ENCODE data around the gene CD164L2. TPM values are rescaled to one million over a fixed set of nuclear protein-coding genes. Genes with fewer than 3 reads are reported as not detected.

CD164L2 gene
- total RNA-seq, 1 donor from 2014 or later: 0.41 TPM

DNA sequence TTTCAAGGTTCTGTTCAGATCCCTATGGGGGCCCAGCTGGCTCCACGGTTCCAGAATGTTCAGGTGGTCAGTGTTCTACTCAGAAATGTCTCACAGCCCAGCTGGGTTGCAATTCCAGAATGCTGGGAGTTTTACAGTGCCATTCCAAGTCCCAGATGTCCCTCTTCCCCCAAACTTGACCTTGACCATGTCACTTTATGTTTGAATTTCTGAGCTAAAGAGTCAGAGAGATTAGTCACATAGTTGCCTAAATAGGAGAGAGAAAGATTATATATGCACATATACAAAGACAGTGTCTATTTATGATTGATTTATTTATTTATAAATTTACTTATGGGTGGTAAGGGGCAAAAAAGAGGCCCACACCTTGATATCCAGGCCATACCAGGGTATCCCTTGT is 11.8 kb upstream of the CD164L2 start:
- H3K9me3 Mint-ChIP-seq: no peaks in the 10 kb centered on the region
- peak overlapping the region; percentile 56 for H3K27ac Mint-ChIP-seq
- no peak for DNase-seq (ENCODE audit: extremely low spot score, unreplicated experiment)
- peak overlapping the region; percentile 49 for H3K4me3 Mint-ChIP-seq
- peaks cover 10% of the 10 kb centered on the region for H3K27me3 Mint-ChIP-seq
- no peak for TF ChIP-seq CTCF (conservative IDR thresholded peaks at IDR 0.05)
- no peaks in the 10 kb centered on the region for H3K36me3 Mint-ChIP-seq
- peaks cover 33% of the 10 kb centered on the region for H3K4me1 Mint-ChIP-seq (ENCODE audit: unreplicated experiment)

- Mint-ChIP-seq H3K9me3 (no peaks in the 10 kb centered on the region), H3K36me3 (no peaks in the 10 kb centered on the region), H3K4me3 (peak overlapping the region; percentile 45), H3K4me1 (ENCODE audit: unreplicated experiment) (peaks cover 31% of the 10 kb centered on the region), H3K27me3 (peaks cover 10% of the 10 kb centered on the region), H3K27ac (peak overlapping the region; percentile 56)
- DNase-seq (ENCODE audit: extremely low spot score, unreplicated experiment): no peak
- no peak for TF ChIP-seq CTCF (conservative IDR thresholded peaks at IDR 0.05)
Measured at GRCh38 chr1:27394282-27394658, 11.1 kb upstream of the CD164L2 start.

DNA sequence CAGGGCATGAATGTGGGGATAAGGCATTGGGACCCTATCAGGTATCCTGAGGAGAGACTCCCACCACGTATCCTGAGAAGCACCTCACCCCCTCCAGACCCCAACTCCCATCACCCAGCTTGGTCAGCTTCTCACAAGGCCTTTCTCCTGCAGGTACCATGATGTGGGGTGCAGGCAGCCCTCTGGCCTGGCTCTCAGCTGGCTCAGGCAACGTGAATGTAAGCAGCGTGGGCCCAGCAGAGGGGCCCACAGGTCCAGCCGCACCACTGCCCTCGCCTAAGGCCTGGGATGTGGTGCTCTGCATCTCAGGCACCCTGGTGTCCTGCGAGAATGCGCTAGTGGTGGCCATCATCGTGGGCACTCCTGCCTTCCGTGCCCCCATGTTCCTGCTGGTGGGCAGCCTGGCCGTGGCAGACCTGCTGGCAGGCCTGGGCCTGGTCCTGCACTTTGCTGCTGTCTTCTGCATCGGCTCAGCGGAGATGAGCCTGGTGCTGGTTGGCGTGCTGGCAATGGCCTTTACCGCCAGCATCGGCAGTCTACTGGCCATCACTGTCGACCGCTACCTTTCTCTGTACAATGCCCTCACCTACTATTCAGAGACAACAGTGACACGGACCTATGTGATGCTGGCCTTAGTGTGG is 10.6 kb upstream of the CD164L2 start:
- H3K4me3 Mint-ChIP-seq: peak overlapping the region; percentile 86
- DNase-seq (ENCODE audit: extremely low spot score, unreplicated experiment): no peak
- peaks cover 26% of the 10 kb centered on the region for H3K4me1 Mint-ChIP-seq (ENCODE audit: unreplicated experiment)
- H3K9me3 Mint-ChIP-seq: no peaks in the 10 kb centered on the region
- no peak for TF ChIP-seq CTCF (conservative IDR thresholded peaks at IDR 0.05)
- H3K27ac Mint-ChIP-seq: peak overlapping the region; percentile 56
- H3K36me3 Mint-ChIP-seq: no peaks in the 10 kb centered on the region
- H3K27me3 Mint-ChIP-seq: peaks cover 10% of the 10 kb centered on the region

DNA sequence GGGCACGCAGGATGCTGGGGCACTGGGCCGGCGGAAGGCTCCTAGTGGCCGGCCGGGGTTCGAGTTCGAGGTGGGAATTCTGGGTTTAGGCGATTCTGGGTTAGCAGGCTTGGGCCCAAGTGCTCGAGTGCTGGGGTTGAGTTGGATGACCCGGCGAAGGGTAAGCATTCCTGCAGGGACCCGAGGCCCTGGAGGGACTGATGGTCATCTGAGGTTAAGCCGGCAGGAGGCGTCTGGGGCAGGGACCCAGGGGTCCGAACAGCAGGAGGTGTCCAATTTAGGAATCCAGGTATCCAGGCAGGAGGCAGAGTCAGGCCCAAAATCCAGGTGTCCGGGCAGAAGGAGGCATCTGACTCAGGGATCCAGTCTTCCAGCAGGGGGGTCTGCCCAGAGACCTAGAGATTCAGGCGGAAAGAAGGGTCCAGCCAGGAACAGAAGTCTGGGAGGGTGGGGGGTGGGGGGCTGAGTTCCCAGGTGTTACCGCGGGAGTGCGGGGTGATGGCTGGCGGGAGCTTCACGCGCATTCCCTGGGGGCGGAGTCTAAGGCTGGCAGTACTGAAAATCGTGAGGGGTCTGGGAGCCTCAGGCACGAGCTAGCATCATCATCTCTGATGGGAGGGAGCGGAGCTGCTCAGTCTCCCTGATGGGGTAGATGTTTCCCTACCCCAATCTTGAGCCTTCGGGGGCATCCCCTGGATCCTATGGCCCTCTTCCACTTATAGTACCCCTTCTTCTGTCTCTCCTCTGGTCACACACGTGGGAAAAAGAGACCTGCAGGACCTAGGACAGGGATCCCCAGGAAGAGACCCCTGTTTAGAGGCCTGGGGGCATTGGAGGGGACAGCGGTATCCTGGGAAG is 9.9 kb upstream of the CD164L2 start:
- Mint-ChIP-seq H3K4me1 (ENCODE audit: unreplicated experiment) (peaks cover 26% of the 10 kb centered on the region), H3K27ac (peak overlapping the region; percentile 70), H3K4me3 (peak overlapping the region; percentile 86), H3K9me3 (no peaks in the 10 kb centered on the region), H3K27me3 (peaks cover 13% of the 10 kb centered on the region), H3K36me3 (no peaks in the 10 kb centered on the region)
- no peak for DNase-seq (ENCODE audit: extremely low spot score, unreplicated experiment)
- TF ChIP-seq CTCF (conservative IDR thresholded peaks at IDR 0.05): peak; percentile 54

GRCh38 chr1:27392096-27392777 is 9.1 kb upstream of the CD164L2 start, which contains the start of gene GPR3:
TSS of gene GPR3 (plus strand) at chr1:27392622. CDS start at chr1:27393799, 1,177 bp downstream.
- Mint-ChIP-seq H3K9me3 (no peaks in the 10 kb centered on the region), H3K27ac (peak within 1 kb of the TSS; percentile 88), H3K4me1 (ENCODE audit: unreplicated experiment) (peaks cover 23% of the 10 kb centered on the region), H3K36me3 (no peaks in the 10 kb centered on the region), H3K27me3 (peaks cover 13% of the 10 kb centered on the region), H3K4me3 (peak within 1 kb of the TSS; percentile 89)
- TF ChIP-seq CTCF (conservative IDR thresholded peaks at IDR 0.05): peak; percentile 65
- DNase-seq (ENCODE audit: extremely low spot score, unreplicated experiment): peak; percentile 92

Data from type B pancreatic cell (in vitro differentiated cells).